Neural progenitor cell (in vitro differentiated cells): ENCODE results near the gene MBOAT7.

Experiments used
- CTCF ChIP-seq: fragments of 200-600 bp; sonication (generic); IDR thresholded peaks from 2 replicates; pipeline ENCODE4 v1.5.1; 2017; ENCODE audit warnings: antibody characterized with exemption, mild to moderate bottlenecking
- EZH2 ChIP-seq: fragments of 200-600 bp; sonication (generic); IDR thresholded peaks from 2 replicates; pipeline ENCODE4 v1.6.1; 2017; ENCODE audit warnings: antibody characterized with exemption, mild to moderate bottlenecking, moderate library complexity
- EZH2phosphoT487 ChIP-seq: fragments of 200-600 bp; sonication (generic); IDR thresholded peaks from 2 replicates; pipeline ENCODE4 v1.6.1; 2017; ENCODE audit warnings: antibody characterized with exemption

GRCh38 chr19:54152267-54152666 is 37.1 kb downstream of the MBOAT7 start:
- TF ChIP-seq CTCF (no peak), EZH2phosphoT487 (no peak), EZH2 (no peak)
